BLaER1 treated with 17β-estradiol and CSF1 and Interleukin-3, amounts not matched to agents 10 nM and 100 nM (cell line): ENCODE results near the gene HMGN5.

Experiments used
- H3K27ac ChIP-seq, 11 experiments: shearing (Covaris generic); formaldehyde crosslinking; 2 replicates each; pipeline ENCODE4 v1.8.1; 2022
- H3K27me3 ChIP-seq, 11 experiments: shearing (Covaris generic); formaldehyde crosslinking; 2 replicates each; pipeline ENCODE4 v1.8.1; 2022
- H3K36me3 ChIP-seq, 11 experiments: shearing (Covaris generic); formaldehyde crosslinking; 2 replicates each; pipeline ENCODE4 v1.8.1; 2022
- H3K4me1 ChIP-seq, 10 experiments: shearing (Covaris generic); formaldehyde crosslinking; 2 replicates each; pipeline ENCODE4 v1.8.1; 2022
- H3K4me2 ChIP-seq, 11 experiments: shearing (Covaris generic); formaldehyde crosslinking; 2 replicates each; pipeline ENCODE4 v1.8.1; 2022
- H3K4me3 ChIP-seq, 10 experiments: shearing (Covaris generic); formaldehyde crosslinking; 2 replicates each; pipeline ENCODE4 v1.8.1; 2022
- H3K9ac ChIP-seq, 11 experiments: shearing (Covaris generic); formaldehyde crosslinking; 2 replicates each; pipeline ENCODE4 v1.8.1; 2022
- H3K9me3 ChIP-seq, 11 experiments: shearing (Covaris generic); formaldehyde crosslinking; replicated peaks in 1 of 11; 2 replicates each; pipeline ENCODE4 v1.8.1; 2022
- H4K20me1 ChIP-seq, 11 experiments: shearing (Covaris generic); formaldehyde crosslinking; 2 replicates each; pipeline ENCODE4 v1.8.1; 2022
- Cebpa-rat ChIP-seq, 11 experiments: shearing (Covaris generic); IDR thresholded peaks; 2 replicates each; pipeline ENCODE4 v1.8.1; 2022

HMGN5 gene

GRCh38 chrX:81229229-81229628, 27.5 kb upstream of the HMGN5 start:
- H3K9me3 ChIP-seq = peaks cover 0 to 14% (median under 1%) of the 10 kb centered on the region in 11 experiments; a peak in 4 of 22 replicates

GRCh38 chrX:81215685-81216084, 14.0 kb upstream of the HMGN5 start:
- Histone ChIP-seq H3K4me3 (no peak overlapping the region), H3K4me1 (peaks cover 0 to 26% (median 0%) of the 10 kb centered on the region in 10 experiments; a peak in 3 of 20 replicates), H4K20me1 (peaks cover 0 to 49% (median 12%) of the 10 kb centered on the region in 11 experiments; a peak in 9 of 22 replicates), H3K4me2 (peak overlapping the region in 2 of 11 experiments; percentile 12 to 22; a peak in 1 of 22 replicates), H3K9me3 (peaks cover 0 to 8% (median 0%) of the 10 kb centered on the region in 11 experiments; a peak in 2 of 22 replicates), H3K9ac (no peak overlapping the region), H3K36me3 (peaks cover 0 to 21% (median 0%) of the 10 kb centered on the region in 11 experiments; a peak in 7 of 22 replicates), H3K27ac (no peak overlapping the region), H3K27me3 (peaks cover 12 to 86% (median 69%) of the 10 kb centered on the region in 11 experiments; a peak in 19 of 22 replicates)
- TF ChIP-seq Cebpa-rat (IDR thresholded peaks at IDR 0.05) = no peak

More at GRCh38 chrX:81229229-81229628, 27.5 kb upstream of the HMGN5 start:
- TF ChIP-seq Cebpa-rat (IDR thresholded peaks at IDR 0.05) = no peak
- H3K9ac ChIP-seq = no peak overlapping the region
- H3K27me3 ChIP-seq = peaks cover 42 to 96% (median 81%) of the 10 kb centered on the region in 11 experiments; a peak in 21 of 22 replicates
- no peak overlapping the region for H3K4me2 ChIP-seq
- H3K27ac ChIP-seq = no peak overlapping the region
- no peak overlapping the region for H3K4me3 ChIP-seq
- H3K36me3 ChIP-seq = peaks cover 0 to 47% (median 9%) of the 10 kb centered on the region in 11 experiments; a peak in 9 of 22 replicates
- H3K4me1 ChIP-seq = no peaks in the 10 kb centered on the region
- peaks cover 4 to 97% (median 27%) of the 10 kb centered on the region in 11 experiments; a peak in 17 of 22 replicates for H4K20me1 ChIP-seq

GRCh38 chrX:81208916-81209315, 7.2 kb upstream of the HMGN5 start:
- peak overlapping the region in 1 of 11 experiments; percentile 28; a peak in 1 of 22 replicates for H3K4me2 ChIP-seq
- no peak for TF ChIP-seq Cebpa-rat (IDR thresholded peaks at IDR 0.05)
- peaks cover 0 to 45% (median 0%) of the 10 kb centered on the region in 10 experiments; a peak in 7 of 20 replicates for H3K4me1 ChIP-seq

GRCh38 chrX:81206476-81206875, 4.8 kb upstream of the HMGN5 start:
- Histone ChIP-seq H3K27ac (peak overlapping the region in 4 of 11 experiments; percentile 27 to 98 (median 92); a peak in 7 of 22 replicates), H4K20me1 (peaks cover 0 to 41% (median 4%) of the 10 kb centered on the region in 11 experiments; a peak in 7 of 22 replicates), H3K4me3 (peak overlapping the region in 2 of 10 experiments; percentile 16 to 24; a peak in 2 of 20 replicates), H3K27me3 (peaks cover 18 to 97% (median 75%) of the 10 kb centered on the region in 11 experiments; a peak in 21 of 22 replicates), H3K9ac (peak overlapping the region in 3 of 11 experiments; percentile 6 to 77 (median 72); a peak in 4 of 22 replicates), H3K36me3 (peaks cover 0 to 36% (median 19%) of the 10 kb centered on the region in 11 experiments; a peak in 16 of 22 replicates), H3K4me2 (peak overlapping the region in 4 of 11 experiments; percentile 9 to 77 (median 68); a peak in 5 of 22 replicates), H3K4me1 (peaks cover 0 to 38% (median 0%) of the 10 kb centered on the region in 10 experiments; a peak in 7 of 20 replicates), H3K9me3 (peaks cover 0 to 22% (median 9%) of the 10 kb centered on the region in 11 experiments; a peak in 13 of 22 replicates)
- no peak for TF ChIP-seq Cebpa-rat (IDR thresholded peaks at IDR 0.05)

More at GRCh38 chrX:81208916-81209315, 7.2 kb upstream of the HMGN5 start:
- peaks cover 0 to 22% (median 9%) of the 10 kb centered on the region in 11 experiments; a peak in 12 of 22 replicates for H3K9me3 ChIP-seq
- H4K20me1 ChIP-seq = peaks cover 0 to 40% (median 5%) of the 10 kb centered on the region in 11 experiments; a peak in 8 of 22 replicates
- H3K9ac ChIP-seq = no peak overlapping the region
- no peak overlapping the region for H3K27ac ChIP-seq
- peaks cover 0 to 44% (median 19%) of the 10 kb centered on the region in 11 experiments; a peak in 16 of 22 replicates for H3K36me3 ChIP-seq
- H3K4me3 ChIP-seq = no peak overlapping the region
- H3K27me3 ChIP-seq = peaks cover 8 to 90% (median 66%) of the 10 kb centered on the region in 11 experiments; a peak in 20 of 22 replicates

GRCh38 chrX:81205551-81205950, 3.8 kb upstream of the HMGN5 start:
- Histone ChIP-seq H3K9me3 (peaks cover 0 to 22% (median 9%) of the 10 kb centered on the region in 11 experiments; a peak in 13 of 22 replicates), H3K4me2 (peak overlapping the region in 5 of 11 experiments; percentile 31 to 77 (median 67); a peak in 6 of 22 replicates), H3K9ac (peak overlapping the region in 3 of 11 experiments; percentile 6 to 77 (median 72); a peak in 4 of 22 replicates), H3K4me1 (peaks cover 0 to 38% (median 0%) of the 10 kb centered on the region in 10 experiments; a peak in 7 of 20 replicates), H3K36me3 (peaks cover 0 to 34% (median 19%) of the 10 kb centered on the region in 11 experiments; a peak in 14 of 22 replicates), H3K4me3 (peak overlapping the region in 3 of 10 experiments; percentile 16 to 24 (median 22); a peak in 2 of 20 replicates), H3K27ac (peak overlapping the region in 4 of 11 experiments; percentile 27 to 98 (median 92); a peak in 8 of 22 replicates), H3K27me3 (peaks cover 18 to 96% (median 78%) of the 10 kb centered on the region in 11 experiments; a peak in 21 of 22 replicates), H4K20me1 (peaks cover 0 to 41% (median 0%) of the 10 kb centered on the region in 11 experiments; a peak in 6 of 22 replicates)
- no peak for TF ChIP-seq Cebpa-rat (IDR thresholded peaks at IDR 0.05)

GRCh38 chrX:81202943-81203342, 1.2 kb upstream of the HMGN5 start:
- peak overlapping the region; percentile 48 to 73 (median 68) for H3K4me3 ChIP-seq
- peaks cover 0 to 20% (median 9%) of the 10 kb centered on the region in 11 experiments; a peak in 13 of 22 replicates for H3K9me3 ChIP-seq
- H3K4me1 ChIP-seq = peaks cover 0 to 27% (median 0%) of the 10 kb centered on the region in 10 experiments; a peak in 7 of 20 replicates
- peak overlapping the region; percentile 75 to 98 (median 89) for H3K27ac ChIP-seq
- TF ChIP-seq Cebpa-rat (IDR thresholded peaks at IDR 0.05) = no peak
- peak overlapping the region; percentile 52 to 78 (median 69); a peak in 21 of 22 replicates for H3K4me2 ChIP-seq
- peaks cover 0 to 19% (median 4%) of the 10 kb centered on the region in 11 experiments; a peak in 10 of 22 replicates for H3K36me3 ChIP-seq
- H3K27me3 ChIP-seq = peaks cover 18 to 77% (median 55%) of the 10 kb centered on the region in 11 experiments; a peak in 21 of 22 replicates
- H3K9ac ChIP-seq = peak overlapping the region; percentile 79 to 96 (median 87)
- peaks cover 0 to 25% (median 0%) of the 10 kb centered on the region in 11 experiments; a peak in 3 of 22 replicates for H4K20me1 ChIP-seq

DNA sequence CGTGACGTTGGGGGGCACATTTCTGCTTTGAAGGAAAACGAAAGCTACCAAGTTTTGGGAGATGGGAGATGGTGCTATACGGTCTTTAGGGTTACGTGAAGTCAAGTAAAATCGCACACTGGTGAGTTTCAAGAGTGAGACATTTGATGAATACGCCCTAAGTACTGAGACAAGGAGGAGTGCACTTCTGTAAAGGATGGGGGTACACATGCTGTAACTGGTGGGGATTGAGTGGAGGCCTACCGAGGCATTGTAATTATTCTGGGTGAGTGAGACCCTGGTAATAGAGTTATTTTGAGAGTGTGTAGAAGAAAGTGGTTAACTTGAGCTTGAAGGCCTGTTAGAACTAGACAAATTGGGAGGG, 725 bp upstream of the HMGN5 start:
- H3K9me3 ChIP-seq = peaks cover 0 to 17% (median 9%) of the 10 kb centered on the region in 11 experiments; a peak in 12 of 22 replicates
- peak overlapping the region; percentile 75 to 98 (median 89) for H3K27ac ChIP-seq
- H4K20me1 ChIP-seq = peaks cover 0 to 20% (median 0%) of the 10 kb centered on the region in 11 experiments; a peak in 2 of 22 replicates
- H3K4me3 ChIP-seq = peak overlapping the region; percentile 48 to 73 (median 68)
- H3K4me2 ChIP-seq = peak overlapping the region; percentile 52 to 78 (median 69); a peak in 21 of 22 replicates
- H3K27me3 ChIP-seq = peaks cover 18 to 77% (median 55%) of the 10 kb centered on the region in 11 experiments; a peak in 21 of 22 replicates
- peaks cover 0 to 27% (median 0%) of the 10 kb centered on the region in 10 experiments; a peak in 7 of 20 replicates for H3K4me1 ChIP-seq
- H3K36me3 ChIP-seq = peaks cover 0 to 19% (median 0%) of the 10 kb centered on the region in 11 experiments; a peak in 6 of 22 replicates
- TF ChIP-seq Cebpa-rat (IDR thresholded peaks at IDR 0.05) = no peak
- peak overlapping the region; percentile 79 to 96 (median 87) for H3K9ac ChIP-seq

DNA sequence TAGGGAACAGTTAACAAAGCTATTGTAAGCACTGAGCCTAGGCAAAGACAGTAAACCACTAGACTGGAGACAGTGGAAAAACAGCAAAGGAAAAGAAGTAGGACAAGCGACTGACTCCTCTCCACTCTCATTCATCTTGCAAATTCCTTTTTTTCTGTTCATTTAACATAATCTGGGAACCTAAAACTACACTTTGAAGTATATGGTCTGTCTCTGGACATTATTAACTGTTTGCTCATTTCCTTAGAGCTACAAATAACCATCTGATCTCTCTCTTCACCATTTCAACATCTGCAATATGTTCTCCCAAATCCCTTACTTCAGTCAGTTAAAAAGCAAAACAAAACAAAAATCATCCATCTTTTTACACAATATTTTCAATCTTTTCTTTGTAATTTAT, 642 bp downstream of the HMGN5 start:
- peaks cover 0 to 10% (median 9%) of the 10 kb centered on the region in 11 experiments; a peak in 11 of 22 replicates for H3K9me3 ChIP-seq
- H3K27me3 ChIP-seq = peaks cover 10 to 76% (median 50%) of the 10 kb centered on the region in 11 experiments; a peak in 21 of 22 replicates
- H4K20me1 ChIP-seq = peaks cover 0 to 7% (median 0%) of the 10 kb centered on the region in 11 experiments; a peak in 1 of 22 replicates
- H3K4me1 ChIP-seq = peaks cover 0 to 15% (median 0%) of the 10 kb centered on the region in 10 experiments; a peak in 7 of 20 replicates
- H3K4me3 ChIP-seq = peak overlapping the region; percentile 48 to 73 (median 68)
- H3K27ac ChIP-seq = peak overlapping the region; percentile 75 to 98 (median 89)
- no peak for TF ChIP-seq Cebpa-rat (IDR thresholded peaks at IDR 0.05)
- peak overlapping the region; percentile 79 to 96 (median 87) for H3K9ac ChIP-seq
- H3K36me3 ChIP-seq = peaks cover 0 to 11% (median 0%) of the 10 kb centered on the region in 11 experiments; a peak in 6 of 22 replicates
- H3K4me2 ChIP-seq = peak overlapping the region; percentile 61 to 78 (median 70)
